ENCODE measurements around the gene FGFRL1.
A peak's percentile ranks its signal among the peaks of the same experiment; 100 is the strongest.
"Not testable (repeated sequence)": the region's sequence is repeated elsewhere in the genome, so short reads cannot be mapped to it uniquely, and the experiment has no call there.

The FGFRL1 gene

GRCh38 chr4:973431-974397 lies 37.7 kb upstream of the FGFRL1 start, which contains the start of gene DGKQ:
Gene DGKQ, minus strand, starts transcription at chr4:973569. Its CDS starts 87 bp downstream, at chr4:973482.
- peak; percentile 57 for DNase-seq (ENCODE audit: low spot score)

GRCh38 chr4:974668-975067 lies 36.8 kb upstream of the FGFRL1 start:
- no peak for DNase-seq (ENCODE audit: low spot score)

- DNase-seq (ENCODE audit: low spot score), result not testable (repeated sequence)
These were observed 35.4 kb upstream of the FGFRL1 start for GRCh38 chr4:976016-976415.

GRCh38 chr4:978957-979701 lies 32.3 kb upstream of the FGFRL1 start:
- no peak for DNase-seq (ENCODE audit: low spot score)

GRCh38 chr4:982291-982690 lies 29.1 kb upstream of the FGFRL1 start:
- no peak for DNase-seq (ENCODE audit: low spot score)

GRCh38 chr4:982814-983213 lies 28.6 kb upstream of the FGFRL1 start:
- DNase-seq (ENCODE audit: low spot score), result no peak

- DNase-seq (ENCODE audit: low spot score), result no peak
These were observed 26.9 kb upstream of the FGFRL1 start for GRCh38 chr4:984336-985054.

GRCh38 chr4:985123-985830 lies 26.1 kb upstream of the FGFRL1 start:
- peak; percentile 64 for DNase-seq (ENCODE audit: low spot score)

GRCh38 chr4:986428-986878 lies 25.0 kb upstream of the FGFRL1 start:
- no peak for DNase-seq (ENCODE audit: low spot score)

GRCh38 chr4:986879-987623 lies 24.4 kb upstream of the FGFRL1 start, which contains the start of gene IDUA:
Gene IDUA, plus strand, starts transcription at chr4:987044. Its CDS starts 41 bp downstream, at chr4:987085.
- DNase-seq (ENCODE audit: low spot score), result peak; percentile 77

GRCh38 chr4:987624-988513 lies 23.6 kb upstream of the FGFRL1 start:
- no peak for DNase-seq (ENCODE audit: low spot score)

- no peak for DNase-seq (ENCODE audit: low spot score)
These were observed 22.4 kb upstream of the FGFRL1 start for GRCh38 chr4:988726-989721.

GRCh38 chr4:989722-990471 lies 21.5 kb upstream of the FGFRL1 start:
- DNase-seq (ENCODE audit: low spot score), result no peak

GRCh38 chr4:990746-991367 lies 20.6 kb upstream of the FGFRL1 start:
- DNase-seq (ENCODE audit: low spot score), result no peak

- DNase-seq (ENCODE audit: low spot score), result no peak
These were observed 19.8 kb upstream of the FGFRL1 start for GRCh38 chr4:991451-992296.
